HAP-1 (cell line): Measurements from ENCODE around the gene NPY1R.

Experiments used
- DNase-seq, 2 experiments: peaks; one replicate each; pipeline ENCODE4 v3.0.0-alpha.2; 2016 to 2020; ENCODE audit warnings: low spot score in 2 of 2
- H3K27me3 ChIP-seq: fragments of 250-450 bp; sonication (Bioruptor Pico); 2 replicates; pipeline ENCODE4 v1.5.1; 2020; ENCODE audit warnings: low read depth, mild to moderate bottlenecking, moderate library complexity
- H3K36me3 ChIP-seq: fragments of 250-450 bp; sonication (Bioruptor Pico); replicated peaks from 2 replicates; pipeline ENCODE4 v1.5.1; 2020; ENCODE audit warnings: mild to moderate bottlenecking
- H3K4me1 ChIP-seq: fragments of 250-450 bp; sonication (Bioruptor Pico); 2 replicates; pipeline ENCODE4 v1.5.1; 2020; ENCODE audit warnings: mild to moderate bottlenecking
- H3K4me3 ChIP-seq: fragments of 250-450 bp; sonication (Bioruptor Pico); 2 replicates; pipeline ENCODE4 v1.5.1; 2020; ENCODE audit warnings: mild to moderate bottlenecking, moderate library complexity
- H3K9me3 ChIP-seq: fragments of 250-450 bp; sonication (Bioruptor Pico); 2 replicates; pipeline ENCODE4 v1.5.1; 2020; ENCODE audit warnings: mild to moderate bottlenecking, moderate library complexity
- in situ Hi-C: fragments of 300-500 bp; cut with MboI; formaldehyde crosslinking; loops from 3 replicates; pipeline ENCODE4 v1.14.3; 2020; ENCODE audit warnings: low sequenced_read_pairs, inconsistent platforms, mixed read lengths

The NPY1R gene

GRCh38 chr4:163332526-163333406 is at the start of gene NPY1R:
Gene NPY1R, minus strand, starts transcription at chr4:163332596. Its CDS starts 6,042 bp downstream, at chr4:163326554.
- peak; percentile 79 to 83 for DNase-seq
- Histone ChIP-seq H3K27me3 (no peaks in the 10 kb centered on the region), H3K9me3 (no peaks in the 10 kb centered on the region), H3K4me3 (peak within 1 kb of the TSS; percentile 39), H3K36me3 (no peaks in the 10 kb centered on the region), H3K4me1 (peaks cover 8% of the 10 kb centered on the region; the same call in 1 of the 2 replicates)
- in situ Hi-C loops: loop anchor here (25.0 kb wide), 1 partner anchor 270 kb away; no protein-coding TSS in a partner anchor

GRCh38 chr4:163380703-163381102 is 48.3 kb upstream of the NPY1R start:
- Histone ChIP-seq H3K4me1 (no peaks in the 10 kb centered on the region), H3K36me3 (no peaks in the 10 kb centered on the region), H3K27me3 (no peaks in the 10 kb centered on the region), H3K4me3 (no peak overlapping the region), H3K9me3 (no peaks in the 10 kb centered on the region)
- no peak for DNase-seq
- in situ Hi-C loops: no loop called here

- in situ Hi-C loops: no loop called here
- Histone ChIP-seq H3K9me3 (no peaks in the 10 kb centered on the region), H3K4me3 (no peak overlapping the region), H3K36me3 (no peaks in the 10 kb centered on the region), H3K27me3 (no peaks in the 10 kb centered on the region), H3K4me1 (no peaks in the 10 kb centered on the region)
- no peak for DNase-seq
These were observed 46.3 kb upstream of the NPY1R start for GRCh38 chr4:163378661-163379060.

GRCh38 chr4:163372029-163372428 is 39.6 kb upstream of the NPY1R start:
- no peak overlapping the region for H3K4me3 ChIP-seq
- in situ Hi-C loops: no loop called here
- DNase-seq: no peak
- no peaks in the 10 kb centered on the region for H3K4me1 ChIP-seq
- no peaks in the 10 kb centered on the region for H3K36me3 ChIP-seq
- H3K27me3 ChIP-seq: no peaks in the 10 kb centered on the region
- no peaks in the 10 kb centered on the region for H3K9me3 ChIP-seq

GRCh38 chr4:163367651-163368050 is 35.3 kb upstream of the NPY1R start:
- in situ Hi-C loops: no loop called here
- no peak overlapping the region for H3K4me3 ChIP-seq
- no peak for DNase-seq

GRCh38 chr4:163356104-163356503 is 23.7 kb upstream of the NPY1R start:
- H3K36me3 ChIP-seq: no peaks in the 10 kb centered on the region
- no peak overlapping the region for H3K4me3 ChIP-seq
- in situ Hi-C loops: no loop called here
- H3K4me1 ChIP-seq: no peaks in the 10 kb centered on the region
- no peaks in the 10 kb centered on the region for H3K9me3 ChIP-seq
- no peaks in the 10 kb centered on the region for H3K27me3 ChIP-seq
- no peak for DNase-seq

More at GRCh38 chr4:163367651-163368050, 35.3 kb upstream of the NPY1R start:
- Histone ChIP-seq H3K9me3 (no peaks in the 10 kb centered on the region), H3K4me1 (no peaks in the 10 kb centered on the region), H3K36me3 (no peaks in the 10 kb centered on the region), H3K27me3 (no peaks in the 10 kb centered on the region)

- Histone ChIP-seq H3K36me3 (no peaks in the 10 kb centered on the region), H3K27me3 (no peaks in the 10 kb centered on the region), H3K9me3 (no peaks in the 10 kb centered on the region), H3K4me3 (no peak overlapping the region), H3K4me1 (no peaks in the 10 kb centered on the region)
- DNase-seq: no peak
- in situ Hi-C loops: no loop called here
These were observed 20.7 kb upstream of the NPY1R start for GRCh38 chr4:163353054-163353453.

GRCh38 chr4:163350672-163351071 is 18.3 kb upstream of the NPY1R start:
- in situ Hi-C loops: no loop called here
- Histone ChIP-seq H3K9me3 (no peaks in the 10 kb centered on the region), H3K36me3 (no peaks in the 10 kb centered on the region), H3K4me3 (no peak overlapping the region), H3K4me1 (no peaks in the 10 kb centered on the region; the same call in 1 of the 2 replicates), H3K27me3 (no peaks in the 10 kb centered on the region)
- DNase-seq: no peak

- Histone ChIP-seq H3K4me3 (no peak overlapping the region), H3K9me3 (no peaks in the 10 kb centered on the region), H3K4me1 (peaks cover 4% of the 10 kb centered on the region; the same call in 1 of the 2 replicates), H3K27me3 (peaks cover 4% of the 10 kb centered on the region; the same call in 1 of the 2 replicates), H3K36me3 (no peaks in the 10 kb centered on the region)
- peak; percentile 11 to 24 for DNase-seq
- in situ Hi-C loops: loop anchor here (25.0 kb wide), 1 partner anchor 282 kb away; no protein-coding TSS in a partner anchor
These were observed 12.0 kb upstream of the NPY1R start for GRCh38 chr4:163344147-163345125.

- in situ Hi-C loops: loop anchor here (25.0 kb wide), 1 partner anchor 281 kb away; no protein-coding TSS in a partner anchor
- Histone ChIP-seq H3K9me3 (no peaks in the 10 kb centered on the region), H3K27me3 (peaks cover 4% of the 10 kb centered on the region; the same call in 1 of the 2 replicates), H3K4me1 (peaks cover 4% of the 10 kb centered on the region; the same call in 1 of the 2 replicates), H3K4me3 (no peak within 1 kb of the TSS), H3K36me3 (no peaks in the 10 kb centered on the region)
- DNase-seq: no peak
These were observed 11.3 kb upstream of the NPY1R start, which contains the start of gene NPY5R for GRCh38 chr4:163343604-163344146. Gene NPY5R, plus strand, starts transcription at chr4:163343892. Its CDS starts 6,382 bp downstream, at chr4:163350274.

- H3K4me1 ChIP-seq: peaks cover 8% of the 10 kb centered on the region; the same call in 1 of the 2 replicates
- in situ Hi-C loops: loop anchor here (25.0 kb wide), 1 partner anchor 273 kb away; no protein-coding TSS in a partner anchor
These were observed 3.0 kb upstream of the NPY1R start for GRCh38 chr4:163335384-163335783.

GRCh38 chr4:163331629-163332376 is 593 bp downstream of the NPY1R start:
- Histone ChIP-seq H3K4me3 (peak overlapping the region; percentile 39), H3K4me1 (peaks cover 8% of the 10 kb centered on the region; the same call in 1 of the 2 replicates), H3K36me3 (no peaks in the 10 kb centered on the region), H3K9me3 (no peaks in the 10 kb centered on the region), H3K27me3 (no peaks in the 10 kb centered on the region)
- in situ Hi-C loops: loop anchor here (25.0 kb wide), 1 partner anchor 270 kb away; no protein-coding TSS in a partner anchor
- DNase-seq: peak in 1 of 2 experiments; percentile 64

More at GRCh38 chr4:163335384-163335783, 3.0 kb upstream of the NPY1R start:
- H3K4me3 ChIP-seq: no peak overlapping the region
- DNase-seq: no peak
- no peaks in the 10 kb centered on the region for H3K27me3 ChIP-seq
- H3K9me3 ChIP-seq: no peaks in the 10 kb centered on the region
- H3K36me3 ChIP-seq: no peaks in the 10 kb centered on the region
